ENCODE data around the gene SAFB.

The SAFB gene

GRCh38 chr19:5706876-5707573, 84.1 kb downstream of the SAFB start:
- ATAC-seq: no peak
- TF ChIP-seq, protein P1, sequence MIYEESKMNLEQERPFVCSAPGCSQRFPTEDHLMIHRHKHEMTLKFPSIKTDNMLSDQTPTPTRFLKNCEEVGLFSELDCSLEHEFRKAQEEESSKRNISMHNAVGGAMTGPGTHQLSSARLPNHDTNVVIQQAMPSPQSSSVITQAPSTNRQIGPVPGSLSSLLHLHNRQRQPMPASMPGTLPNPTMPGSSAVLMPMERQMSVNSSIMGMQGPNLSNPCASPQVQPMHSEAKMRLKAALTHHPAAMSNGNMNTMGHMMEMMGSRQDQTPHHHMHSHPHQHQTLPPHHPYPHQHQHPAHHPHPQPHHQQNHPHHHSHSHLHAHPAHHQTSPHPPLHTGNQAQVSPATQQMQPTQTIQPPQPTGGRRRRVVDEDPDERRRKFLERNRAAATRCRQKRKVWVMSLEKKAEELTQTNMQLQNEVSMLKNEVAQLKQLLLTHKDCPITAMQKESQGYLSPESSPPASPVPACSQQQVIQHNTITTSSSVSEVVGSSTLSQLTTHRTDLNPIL (CRISPR knock-in tag; IDR thresholded peaks at IDR 0.05; ENCODE audit: low read depth): no peak
- TF ChIP-seq ESRRG (CRISPR knock-in tag; IDR thresholded peaks at IDR 0.05) (no peak), PPARA (CRISPR knock-in tag; IDR thresholded peaks at IDR 0.05; ENCODE audit: borderline replicate concordance) (no peak), ZNF565 (CRISPR knock-in tag; conservative IDR thresholded peaks at IDR 0.05; ENCODE audit: low read depth) (no peak), TCF4 (CRISPR knock-in tag; IDR thresholded peaks at IDR 0.05; ENCODE audit: borderline replicate concordance) (no peak), BACH2 (CRISPR knock-in tag; IDR thresholded peaks at IDR 0.05; ENCODE audit: borderline replicate concordance) (no peak), ZC3H10 (CRISPR knock-in tag; IDR thresholded peaks at IDR 0.05) (no peak), ZFP3 (CRISPR knock-in tag; IDR thresholded peaks at IDR 0.05) (no peak), ZNF70 (CRISPR knock-in tag; IDR thresholded peaks at IDR 0.05) (no peak), SNAI2 (CRISPR knock-in tag; IDR thresholded peaks at IDR 0.05) (no peak), ZFP30 (CRISPR knock-in tag; IDR thresholded peaks at IDR 0.05) (no peak), CSDC2 (CRISPR knock-in tag; IDR thresholded peaks at IDR 0.05) (no peak), ZNF8 (CRISPR knock-in tag; IDR thresholded peaks at IDR 0.05) (no peak), TOX (CRISPR knock-in tag; IDR thresholded peaks at IDR 0.05; ENCODE audit: borderline replicate concordance) (no peak), ARNTL (CRISPR knock-in tag; IDR thresholded peaks at IDR 0.05; ENCODE audit: borderline replicate concordance, low read depth) (no peak)
- TF ChIP-seq, protein P2, sequence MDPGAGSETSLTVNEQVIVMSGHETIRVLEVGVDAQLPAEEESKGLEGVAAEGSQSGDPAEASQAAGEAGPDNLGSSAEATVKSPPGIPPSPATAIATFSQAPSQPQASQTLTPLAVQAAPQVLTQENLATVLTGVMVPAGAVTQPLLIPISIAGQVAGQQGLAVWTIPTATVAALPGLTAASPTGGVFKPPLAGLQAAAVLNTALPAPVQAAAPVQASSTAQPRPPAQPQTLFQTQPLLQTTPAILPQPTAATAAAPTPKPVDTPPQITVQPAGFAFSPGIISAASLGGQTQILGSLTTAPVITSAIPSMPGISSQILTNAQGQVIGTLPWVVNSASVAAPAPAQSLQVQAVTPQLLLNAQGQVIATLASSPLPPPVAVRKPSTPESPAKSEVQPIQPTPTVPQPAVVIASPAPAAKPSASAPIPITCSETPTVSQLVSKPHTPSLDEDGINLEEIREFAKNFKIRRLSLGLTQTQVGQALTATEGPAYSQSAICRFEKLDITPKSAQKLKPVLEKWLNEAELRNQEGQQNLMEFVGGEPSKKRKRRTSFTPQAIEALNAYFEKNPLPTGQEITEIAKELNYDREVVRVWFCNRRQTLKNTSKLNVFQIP (CRISPR knock-in tag; IDR thresholded peaks at IDR 0.05; ENCODE audit: borderline replicate concordance, low read depth): no peak
- TF ChIP-seq, protein P3, sequence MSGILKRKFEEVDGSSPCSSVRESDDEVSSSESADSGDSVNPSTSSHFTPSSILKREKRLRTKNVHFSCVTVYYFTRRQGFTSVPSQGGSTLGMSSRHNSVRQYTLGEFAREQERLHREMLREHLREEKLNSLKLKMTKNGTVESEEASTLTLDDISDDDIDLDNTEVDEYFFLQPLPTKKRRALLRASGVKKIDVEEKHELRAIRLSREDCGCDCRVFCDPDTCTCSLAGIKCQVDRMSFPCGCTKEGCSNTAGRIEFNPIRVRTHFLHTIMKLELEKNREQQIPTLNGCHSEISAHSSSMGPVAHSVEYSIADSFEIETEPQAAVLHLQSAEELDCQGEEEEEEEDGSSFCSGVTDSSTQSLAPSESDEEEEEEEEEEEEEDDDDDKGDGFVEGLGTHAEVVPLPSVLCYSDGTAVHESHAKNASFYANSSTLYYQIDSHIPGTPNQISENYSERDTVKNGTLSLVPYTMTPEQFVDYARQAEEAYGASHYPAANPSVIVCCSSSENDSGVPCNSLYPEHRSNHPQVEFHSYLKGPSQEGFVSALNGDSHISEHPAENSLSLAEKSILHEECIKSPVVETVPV (CRISPR knock-in tag; IDR thresholded peaks at IDR 0.05): no peak

- TF ChIP-seq ARNTL (CRISPR knock-in tag; IDR thresholded peaks at IDR 0.05; ENCODE audit: borderline replicate concordance, low read depth): no peak
- no peak for TF ChIP-seq ISL1 (CRISPR knock-in tag; IDR thresholded peaks at IDR 0.05)
- TF ChIP-seq ZNF70 (CRISPR knock-in tag; IDR thresholded peaks at IDR 0.05): no peak
- TF ChIP-seq PPARA (CRISPR knock-in tag; IDR thresholded peaks at IDR 0.05; ENCODE audit: borderline replicate concordance): no peak
- no peak for TF ChIP-seq ZC3H10 (CRISPR knock-in tag; IDR thresholded peaks at IDR 0.05)
- TF ChIP-seq, protein P1 (CRISPR knock-in tag; IDR thresholded peaks at IDR 0.05; ENCODE audit: low read depth): no peak
- no peak for TF ChIP-seq CSDC2 (CRISPR knock-in tag; IDR thresholded peaks at IDR 0.05)
- TF ChIP-seq TOX (CRISPR knock-in tag; IDR thresholded peaks at IDR 0.05; ENCODE audit: borderline replicate concordance): no peak
- TF ChIP-seq OSR1 (CRISPR knock-in tag; IDR thresholded peaks at IDR 0.05): no peak
- no peak for TF ChIP-seq GLIS3 (CRISPR knock-in tag; IDR thresholded peaks at IDR 0.05)
- TF ChIP-seq ZFP30 (CRISPR knock-in tag; IDR thresholded peaks at IDR 0.05): no peak
- TF ChIP-seq BACH2 (CRISPR knock-in tag; IDR thresholded peaks at IDR 0.05; ENCODE audit: borderline replicate concordance): no peak
- TF ChIP-seq, protein P3 (CRISPR knock-in tag; IDR thresholded peaks at IDR 0.05): no peak
- TF ChIP-seq, protein P4, sequence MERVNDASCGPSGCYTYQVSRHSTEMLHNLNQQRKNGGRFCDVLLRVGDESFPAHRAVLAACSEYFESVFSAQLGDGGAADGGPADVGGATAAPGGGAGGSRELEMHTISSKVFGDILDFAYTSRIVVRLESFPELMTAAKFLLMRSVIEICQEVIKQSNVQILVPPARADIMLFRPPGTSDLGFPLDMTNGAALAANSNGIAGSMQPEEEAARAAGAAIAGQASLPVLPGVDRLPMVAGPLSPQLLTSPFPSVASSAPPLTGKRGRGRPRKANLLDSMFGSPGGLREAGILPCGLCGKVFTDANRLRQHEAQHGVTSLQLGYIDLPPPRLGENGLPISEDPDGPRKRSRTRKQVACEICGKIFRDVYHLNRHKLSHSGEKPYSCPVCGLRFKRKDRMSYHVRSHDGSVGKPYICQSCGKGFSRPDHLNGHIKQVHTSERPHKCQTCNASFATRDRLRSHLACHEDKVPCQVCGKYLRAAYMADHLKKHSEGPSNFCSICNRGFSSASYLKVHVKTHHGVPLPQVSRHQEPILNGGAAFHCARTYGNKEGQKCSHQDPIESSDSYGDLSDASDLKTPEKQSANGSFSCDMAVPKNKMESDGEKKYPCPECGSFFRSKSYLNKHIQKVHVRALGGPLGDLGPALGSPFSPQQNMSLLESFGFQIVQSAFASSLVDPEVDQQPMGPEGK (CRISPR knock-in tag; IDR thresholded peaks at IDR 0.05; ENCODE audit: borderline replicate concordance): no peak
- TF ChIP-seq SNAI2 (CRISPR knock-in tag; IDR thresholded peaks at IDR 0.05): no peak
Observed at GRCh38 chr19:5707576-5708575, 85.0 kb downstream of the SAFB start.

More at GRCh38 chr19:5707576-5708575, 85.0 kb downstream of the SAFB start:
- no peak for ATAC-seq
